Vagina (tissue), 2 donors: ENCODE measurements around the gene SPIRE2. TPM values are rescaled to one million over a fixed set of nuclear protein-coding genes. Genes with fewer than 3 reads are reported as not detected.

ENCODE experiments used
- DNase-seq, 2 donors: peaks; one replicate each; pipeline ENCODE4 v3.0.0-alpha.2; 2017; ENCODE audit errors: extremely low spot score in 2 of 2
- H3K27ac ChIP-seq: fragments of 200-600 bp; sonication (generic); one replicate; pipeline ENCODE4 v1.5.1; 2019
- H3K27me3 ChIP-seq: fragments of 200-600 bp; sonication (generic); one replicate; pipeline ENCODE4 v1.5.1; 2019
- H3K36me3 ChIP-seq, 2 donors: fragments of 200-600 bp; sonication (generic); one replicate each; pipeline ENCODE4 v1.5.1; 2017 to 2019
- H3K4me1 ChIP-seq: fragments of 200-600 bp; sonication (generic); one replicate; pipeline ENCODE4 v1.5.1; 2019
- H3K4me3 ChIP-seq, 2 donors: fragments of 200-600 bp; sonication (generic); 1 replicate in 1 of 2; 2 replicates in 1 of 2; pipeline ENCODE4 v1.5.1; 2016 to 2019
- H3K9me3 ChIP-seq: fragments of 200-600 bp; sonication (generic); one replicate; pipeline ENCODE4 v1.5.1; 2019
- POLR2A ChIP-seq, 2 donors: fragments of 450-650 bp; IDR thresholded peaks; one replicate each; pipeline ENCODE4 v1.6.1; 2017; ENCODE audit warnings: antibody characterized with exemption in 2 of 2, mild to moderate bottlenecking in 2 of 2, moderate library complexity in 2 of 2
- POLR2AphosphoS5 ChIP-seq, 2 donors: sonication (generic); formaldehyde crosslinking; IDR thresholded peaks; one replicate each; pipeline ENCODE4 v1.9.0; 2017; ENCODE audit warnings: antibody characterized with exemption in 2 of 2, mild to moderate bottlenecking in 2 of 2, low read depth in 1 of 2; ENCODE audit not compliant: insufficient read depth in 1 of 2
- intact Hi-C: fragments of 100-400 bp; cut with DNase I; formaldehyde crosslinking; loops from one replicate; pipeline ENCODE4 v1.15.1; 2023
- total RNA-seq: library from RNA; depleted of rRNA; stranded (reverse); fragments of >200 nt; gene quantifications from one replicate; pipeline ENCODE4 v1.2.3, GENCODE V29; 2016
- TF ChIP-seq, protein P1 (sequence below), 3 experiments: fragments of 450-650 bp in 2 of 3; fragments of 200-600 bp in 1 of 3; sonication (generic) in 1 of 3; IDR thresholded peaks; one replicate each; pipeline ENCODE4 v1.5.1; 2017 to 2019; ENCODE audit warnings: antibody characterized with exemption in 3 of 3, mild to moderate bottlenecking in 2 of 3, moderate library complexity in 2 of 3

Gene SPIRE2
- total RNA-seq, 1 donor from 2014 or later: 2.2 TPM

GRCh38 chr16:89892635-89893034 lies 64.4 kb downstream of the SPIRE2 start:
- Histone ChIP-seq H3K4me1 (no peaks in the 10 kb centered on the region), H3K27me3 (no peaks in the 10 kb centered on the region), H3K9me3 (no peaks in the 10 kb centered on the region), H3K27ac (no peak overlapping the region), H3K36me3 (peaks cover 0 to 86% of the 10 kb centered on the region in 2 donors), H3K4me3 (no peak overlapping the region)
- intact Hi-C loops: no loop called here
- DNase-seq: no peak
- TF ChIP-seq, protein P1, sequence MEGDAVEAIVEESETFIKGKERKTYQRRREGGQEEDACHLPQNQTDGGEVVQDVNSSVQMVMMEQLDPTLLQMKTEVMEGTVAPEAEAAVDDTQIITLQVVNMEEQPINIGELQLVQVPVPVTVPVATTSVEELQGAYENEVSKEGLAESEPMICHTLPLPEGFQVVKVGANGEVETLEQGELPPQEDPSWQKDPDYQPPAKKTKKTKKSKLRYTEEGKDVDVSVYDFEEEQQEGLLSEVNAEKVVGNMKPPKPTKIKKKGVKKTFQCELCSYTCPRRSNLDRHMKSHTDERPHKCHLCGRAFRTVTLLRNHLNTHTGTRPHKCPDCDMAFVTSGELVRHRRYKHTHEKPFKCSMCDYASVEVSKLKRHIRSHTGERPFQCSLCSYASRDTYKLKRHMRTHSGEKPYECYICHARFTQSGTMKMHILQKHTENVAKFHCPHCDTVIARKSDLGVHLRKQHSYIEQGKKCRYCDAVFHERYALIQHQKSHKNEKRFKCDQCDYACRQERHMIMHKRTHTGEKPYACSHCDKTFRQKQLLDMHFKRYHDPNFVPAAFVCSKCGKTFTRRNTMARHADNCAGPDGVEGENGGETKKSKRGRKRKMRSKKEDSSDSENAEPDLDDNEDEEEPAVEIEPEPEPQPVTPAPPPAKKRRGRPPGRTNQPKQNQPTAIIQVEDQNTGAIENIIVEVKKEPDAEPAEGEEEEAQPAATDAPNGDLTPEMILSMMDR (IDR thresholded peaks at IDR 0.05): no peak
- TF ChIP-seq POLR2A (IDR thresholded peaks at IDR 0.05) (no peak), POLR2AphosphoS5 (IDR thresholded peaks at IDR 0.05; ENCODE audit: insufficient read depth in 1 of 2, low read depth in 1 of 2) (no peak)

DNA sequence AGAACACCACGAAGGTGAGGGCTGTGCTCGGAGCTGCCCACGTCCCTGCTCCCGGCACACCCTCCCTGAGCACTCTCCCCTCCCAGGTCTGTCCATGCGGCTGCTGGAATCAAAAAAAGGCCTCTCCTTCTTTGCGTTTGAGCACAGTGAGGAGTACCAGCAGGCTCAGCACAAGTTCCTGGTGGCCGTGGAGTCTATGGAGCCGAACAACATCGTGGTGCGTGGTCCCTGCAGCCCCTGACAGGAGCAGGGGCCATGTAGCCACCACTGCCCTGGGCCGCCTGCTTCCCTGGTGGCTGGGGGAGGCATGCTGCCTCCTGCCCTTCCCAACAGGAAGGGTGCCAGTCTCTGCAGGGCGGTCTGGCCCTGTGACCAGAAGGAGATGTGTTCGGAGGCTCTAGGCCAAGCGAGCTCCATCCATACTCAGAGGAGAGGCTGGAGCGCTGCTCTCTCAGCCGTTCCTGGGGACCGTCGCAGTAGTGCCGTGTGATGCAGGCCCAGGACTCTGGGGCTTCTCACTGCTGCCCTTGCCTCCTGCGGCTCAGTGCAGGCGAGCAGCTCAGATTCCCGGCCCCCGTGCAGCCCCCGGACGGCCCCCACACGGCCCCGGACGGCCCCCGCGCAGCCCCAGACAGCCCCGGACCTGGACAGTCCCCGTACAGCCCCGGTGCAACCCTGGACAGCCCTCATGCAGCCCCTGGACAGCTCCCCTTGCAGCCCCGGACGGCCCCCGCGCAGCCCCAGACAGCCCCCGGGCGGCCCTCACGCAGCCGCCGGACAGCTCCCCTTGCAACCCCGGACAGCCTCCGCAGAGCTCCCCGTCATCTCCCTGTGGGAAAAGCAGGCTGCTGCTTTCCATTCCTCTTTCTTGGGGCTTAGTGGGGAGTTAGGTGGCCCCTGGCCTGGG lies 65.6 kb downstream of the SPIRE2 start:
- no peak overlapping the region for H3K27ac ChIP-seq
- peaks cover 0 to 89% of the 10 kb centered on the region in 2 donors for H3K36me3 ChIP-seq
- DNase-seq: no peak
- TF ChIP-seq POLR2A (IDR thresholded peaks at IDR 0.05): no peak
- no peak overlapping the region for H3K4me3 ChIP-seq
- H3K27me3 ChIP-seq: no peaks in the 10 kb centered on the region
- intact Hi-C loops: no loop called here
- H3K4me1 ChIP-seq: no peaks in the 10 kb centered on the region
- H3K9me3 ChIP-seq: no peaks in the 10 kb centered on the region

DNA sequence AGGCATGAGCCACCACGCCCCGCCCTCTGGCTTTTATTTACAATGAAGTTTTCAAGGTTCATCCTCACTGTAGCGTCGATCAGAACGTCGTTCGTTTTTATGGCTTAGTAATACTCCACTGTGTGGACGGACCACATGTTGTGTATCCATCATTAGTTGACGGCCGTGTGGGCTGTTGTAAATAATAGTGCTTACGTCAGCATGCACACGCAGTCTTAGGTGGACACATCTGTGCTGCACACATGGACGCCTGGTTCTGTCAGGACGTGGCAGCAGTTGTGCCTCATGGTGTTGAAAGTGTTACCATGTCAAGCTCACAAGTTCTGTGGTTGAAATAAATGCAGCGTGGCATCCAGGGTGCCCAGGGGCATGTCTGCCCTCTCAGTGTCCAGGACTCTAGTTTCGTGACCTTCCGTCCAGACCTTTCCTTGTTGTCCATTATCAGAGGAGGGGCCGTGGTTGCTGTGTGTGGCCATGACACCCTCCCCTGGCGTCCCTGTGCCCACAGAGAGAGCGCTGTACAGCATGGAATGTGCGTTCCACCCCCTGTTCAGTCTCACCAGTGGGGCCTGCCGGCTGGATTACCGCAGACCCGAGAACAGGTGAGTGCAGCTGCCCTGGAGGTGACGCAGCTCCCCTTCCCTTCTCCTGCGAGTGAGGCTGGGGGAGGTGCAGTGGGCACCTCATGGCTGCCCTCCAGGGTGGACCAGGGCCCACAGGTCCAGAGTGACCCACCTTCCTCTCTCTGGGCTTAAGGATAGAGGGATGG lies 67.4 kb downstream of the SPIRE2 start:
- H3K9me3 ChIP-seq: no peaks in the 10 kb centered on the region
- no peak overlapping the region for H3K4me3 ChIP-seq
- DNase-seq: no peak
- TF ChIP-seq, protein P1 (IDR thresholded peaks at IDR 0.05): no peak
- TF ChIP-seq POLR2A (IDR thresholded peaks at IDR 0.05) (no peak), POLR2AphosphoS5 (IDR thresholded peaks at IDR 0.05; ENCODE audit: insufficient read depth in 1 of 2, low read depth in 1 of 2) (no peak)
- peaks cover 0 to 87% of the 10 kb centered on the region in 2 donors for H3K36me3 ChIP-seq
- no peak overlapping the region for H3K27ac ChIP-seq
- intact Hi-C loops: no loop called here
- no peaks in the 10 kb centered on the region for H3K4me1 ChIP-seq
- no peaks in the 10 kb centered on the region for H3K27me3 ChIP-seq

- H3K4me1 ChIP-seq: no peaks in the 10 kb centered on the region
- intact Hi-C loops: no loop called here
- no peak overlapping the region for H3K27ac ChIP-seq
- H3K4me3 ChIP-seq: no peak overlapping the region
- no peak for DNase-seq
- peaks cover 0 to 77% of the 10 kb centered on the region in 2 donors for H3K36me3 ChIP-seq
- no peaks in the 10 kb centered on the region for H3K9me3 ChIP-seq
- no peaks in the 10 kb centered on the region for H3K27me3 ChIP-seq
- no peak for TF ChIP-seq POLR2A (IDR thresholded peaks at IDR 0.05)
- TF ChIP-seq POLR2AphosphoS5 (IDR thresholded peaks at IDR 0.05; ENCODE audit: insufficient read depth in 1 of 2, low read depth in 1 of 2): no peak
- TF ChIP-seq, protein P1 (IDR thresholded peaks at IDR 0.05): no peak
Measured at GRCh38 chr16:89897204-89897603, 68.9 kb downstream of the SPIRE2 start.

DNA sequence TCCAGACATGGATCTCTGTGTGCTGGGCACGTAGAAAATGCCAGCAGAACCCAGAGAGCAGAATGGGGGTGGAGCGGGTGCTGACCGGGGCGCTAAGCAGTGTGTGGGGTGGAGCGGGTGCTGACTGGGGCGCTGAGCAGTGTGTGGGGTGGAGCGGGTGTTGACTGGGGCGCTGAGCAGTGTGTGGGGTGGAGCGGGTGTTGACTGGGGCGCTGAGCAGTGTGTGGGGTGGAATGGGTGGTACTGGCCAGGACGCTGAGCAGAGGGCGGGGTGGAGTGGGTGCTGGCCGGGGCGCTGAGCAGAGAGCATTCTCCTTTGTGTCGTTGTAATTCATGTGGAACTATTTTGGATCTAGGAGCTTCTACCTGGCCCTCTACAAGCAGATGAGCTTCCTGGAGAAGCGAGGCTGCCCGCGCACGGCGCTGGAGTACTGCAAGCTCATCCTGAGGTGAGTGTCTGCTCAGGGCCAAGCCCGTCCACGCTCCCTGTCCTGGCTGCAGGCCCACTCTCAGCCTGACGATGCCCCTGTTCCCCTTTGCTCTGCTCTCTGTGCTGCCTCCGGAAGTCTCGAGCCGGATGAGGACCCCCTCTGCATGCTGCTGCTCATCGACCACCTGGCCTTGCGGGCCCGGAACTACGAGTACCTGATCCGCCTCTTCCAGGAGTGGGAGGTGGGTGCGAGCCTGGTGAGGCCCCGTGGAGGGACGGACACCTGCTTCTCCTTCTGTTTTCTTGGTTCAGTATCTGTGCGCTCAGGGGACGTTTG lies 70.1 kb downstream of the SPIRE2 start:
- Histone ChIP-seq H3K9me3 (no peaks in the 10 kb centered on the region), H3K36me3 (peaks cover 0 to 73% of the 10 kb centered on the region in 2 donors), H3K4me3 (no peak overlapping the region), H3K4me1 (no peaks in the 10 kb centered on the region), H3K27me3 (no peaks in the 10 kb centered on the region), H3K27ac (no peak overlapping the region)
- intact Hi-C loops: no loop called here
- TF ChIP-seq POLR2A (IDR thresholded peaks at IDR 0.05): no peak
- no peak for DNase-seq
